H9 (cell line): ENCODE measurements around the gene PAX6. TPM values are rescaled to one million over a fixed set of nuclear protein-coding genes. Genes with fewer than 3 reads are reported as not detected.

ENCODE experiments used
- DNase-seq: peaks from one replicate; pipeline ENCODE4 v3.0.0-alpha.2; 2017
- H2AFZ ChIP-seq: one replicate; pipeline ENCODE4 v1.6.1; 2013; ENCODE audit warnings: mild to moderate bottlenecking, low read length, control low read depth, moderate library complexity
- H2AK5ac ChIP-seq: 2 replicates; pipeline ENCODE4 v1.6.1; 2013; ENCODE audit warnings: low read length, control low read depth, mixed read lengths; ENCODE audit not compliant: insufficient read length
- H2BK120ac ChIP-seq: one replicate; pipeline ENCODE4 v1.6.1; 2013; ENCODE audit warnings: low read depth, mild to moderate bottlenecking, low read length, control low read depth, inconsistent platforms; ENCODE audit not compliant: poor library complexity, severe bottlenecking
- H2BK12ac ChIP-seq: 2 replicates; pipeline ENCODE4 v1.6.1; 2013; ENCODE audit warnings: low read length, control low read depth, mixed read lengths, low read depth; ENCODE audit not compliant: insufficient read length
- H2BK15ac ChIP-seq: 2 replicates; pipeline ENCODE4 v1.6.1; 2013; ENCODE audit warnings: low read depth, low read length, control low read depth
- H2BK20ac ChIP-seq: one replicate; pipeline ENCODE4 v1.6.1; 2013; ENCODE audit warnings: low read depth, mild to moderate bottlenecking, low read length, control low read depth, inconsistent platforms; ENCODE audit not compliant: poor library complexity, severe bottlenecking
- H2BK5ac ChIP-seq: 2 replicates; pipeline ENCODE4 v1.6.1; 2013; ENCODE audit warnings: low read length, control low read depth, mixed read lengths; ENCODE audit not compliant: insufficient read length
- H3K14ac ChIP-seq: 2 replicates; pipeline ENCODE4 v1.6.1; 2013; ENCODE audit warnings: low read length, control low read depth; ENCODE audit not compliant: insufficient read depth
- H3K18ac ChIP-seq: 2 replicates; pipeline ENCODE4 v1.6.1; 2013; ENCODE audit warnings: low read depth, mild to moderate bottlenecking, mixed read lengths, low read length, control low read depth; ENCODE audit not compliant: insufficient read length
- H3K23ac ChIP-seq: 2 replicates; pipeline ENCODE4 v1.6.1; 2013; ENCODE audit warnings: low read length, control low read depth, mixed read lengths, low read depth; ENCODE audit not compliant: insufficient read length
- H3K23me2 ChIP-seq: 2 replicates; pipeline ENCODE4 v1.6.1; 2013; ENCODE audit warnings: low read depth, mild to moderate bottlenecking, mixed read lengths, low read length, control low read depth; ENCODE audit not compliant: insufficient read length, poor library complexity, severe bottlenecking
- H3K27ac ChIP-seq: 2 replicates; pipeline ENCODE4 v1.5.1; 2013; ENCODE audit warnings: low read length, control low read depth, mixed read lengths, low read depth; ENCODE audit not compliant: insufficient read length
- H3K27me3 ChIP-seq: 2 replicates; pipeline ENCODE4 v1.6.1; 2013; ENCODE audit warnings: low read length, control low read depth, inconsistent platforms; ENCODE audit not compliant: insufficient read depth
- H3K4ac ChIP-seq: 2 replicates; pipeline ENCODE4 v1.6.1; 2013; ENCODE audit warnings: low read depth, mild to moderate bottlenecking, control low read depth, inconsistent platforms, low read length, moderate library complexity
- H3K4me1 ChIP-seq: 2 replicates; pipeline ENCODE4 v1.6.1; 2013; ENCODE audit warnings: low read length, control low read depth, inconsistent platforms; ENCODE audit not compliant: insufficient read depth
- H3K4me2 ChIP-seq: 2 replicates; pipeline ENCODE4 v1.6.1; 2013; ENCODE audit warnings: low read length, control low read depth, mixed read lengths; ENCODE audit not compliant: insufficient read length, insufficient read depth
- H3K56ac ChIP-seq: 2 replicates; pipeline ENCODE4 v1.6.1; 2013; ENCODE audit warnings: low read depth, mild to moderate bottlenecking, mixed read lengths, low read length, control low read depth; ENCODE audit not compliant: insufficient read length
- H3K79me1 ChIP-seq: 2 replicates; pipeline ENCODE4 v1.6.1; 2013; ENCODE audit warnings: low read depth, mild to moderate bottlenecking, moderate library complexity, low read length, control low read depth, inconsistent platforms; ENCODE audit not compliant: insufficient read depth, poor library complexity, severe bottlenecking
- H3K79me2 ChIP-seq: 2 replicates; pipeline ENCODE4 v1.6.1; 2013; ENCODE audit warnings: low read length, control low read depth, inconsistent platforms; ENCODE audit not compliant: insufficient read depth
- H3K9ac ChIP-seq: 2 replicates; pipeline ENCODE4 v1.6.1; 2013; ENCODE audit warnings: low read length, control low read depth, mixed read lengths; ENCODE audit not compliant: insufficient read length; ENCODE audit errors: extremely low read depth
- H3K9me3 ChIP-seq: one replicate; pipeline ENCODE4 v1.6.1; 2013; ENCODE audit warnings: low read depth, low read length, inconsistent platforms; ENCODE audit not compliant: control insufficient read depth
- H3T11ph ChIP-seq: one replicate; pipeline ENCODE4 v1.6.1; 2013; ENCODE audit warnings: mild to moderate bottlenecking, low read length, control low read depth, inconsistent platforms
- H4K20me1 ChIP-seq: one replicate; pipeline ENCODE4 v1.6.1; 2013; ENCODE audit not compliant: control insufficient read depth, insufficient read length, insufficient read depth
- H4K5ac ChIP-seq: 2 replicates; pipeline ENCODE4 v1.6.1; 2013; ENCODE audit warnings: low read depth, mild to moderate bottlenecking, mixed read lengths, low read length, control low read depth; ENCODE audit not compliant: insufficient read length
- H4K8ac ChIP-seq: replicated peaks from 2 replicates; pipeline ENCODE4 v1.6.1; 2013; ENCODE audit warnings: low read length, control low read depth, mixed read lengths, low read depth; ENCODE audit not compliant: insufficient read length
- H4K91ac ChIP-seq: 2 replicates; pipeline ENCODE4 v1.6.1; 2013; ENCODE audit warnings: low read depth, mild to moderate bottlenecking, moderate library complexity, mixed read lengths, low read length, control low read depth; ENCODE audit not compliant: insufficient read length
- H3K27ac Mint-ChIP-seq, 3 experiments: 2 replicates in 2 of 3; 3 replicates in 1 of 3; pipeline ENCODE4 v1.8.0; 2020 to 2021; ENCODE audit warnings: mixed read lengths in 3 of 3, mild to moderate bottlenecking in 1 of 3, moderate library complexity in 1 of 3
- H3K27me3 Mint-ChIP-seq: 2 replicates; pipeline ENCODE4 v1.8.0; 2021; ENCODE audit warnings: low read depth, mild to moderate bottlenecking, moderate library complexity, mixed read lengths
- H3K36me3 Mint-ChIP-seq, 3 experiments: 2 replicates in 2 of 3; 3 replicates in 1 of 3; pipeline ENCODE4 v1.8.0; 2020 to 2021; ENCODE audit warnings: low read depth in 3 of 3, mixed read lengths in 3 of 3; ENCODE audit not compliant: insufficient read depth in 1 of 3
- H3K4me1 Mint-ChIP-seq, 2 experiments: 2 replicates each; pipeline ENCODE4 v1.8.0; 2020; ENCODE audit warnings: mixed read lengths in 2 of 2
- H3K4me3 Mint-ChIP-seq, 2 experiments: 2 replicates in 1 of 2; 3 replicates in 1 of 2; pipeline ENCODE4 v1.8.0; 2020 to 2021; ENCODE audit warnings: mild to moderate bottlenecking in 2 of 2, mixed read lengths in 2 of 2, moderate library complexity in 1 of 2
- H3K9me3 Mint-ChIP-seq, 2 experiments: 2 replicates in 1 of 2; 3 replicates in 1 of 2; pipeline ENCODE4 v1.8.0; 2020; ENCODE audit warnings: mild to moderate bottlenecking in 2 of 2, mixed read lengths in 2 of 2, moderate library complexity in 1 of 2
- CTCF ChIP-seq: fragments of 200-600 bp; sonication (generic); conservative IDR thresholded peaks from 3 replicates; pipeline ENCODE4 v1.8.0; 2021; ENCODE audit warnings: antibody characterized with exemption, mild to moderate bottlenecking
- WGBS: extraction: QIAGEN DNeasy Blood & Tissue Kit; methylation state at CpG from one replicate; pipeline ENCODE4 v1.1.7; 2013; ENCODE audit warnings: missing lambda C conversion rate, low lambda C conversion rate, mixed read lengths; ENCODE audit not compliant: insufficient read length; ENCODE audit errors: extremely low coverage; 5-methylcytosine and 5-hydroxymethylcytosine counted together
- total RNA-seq: library from RNA; stranded (reverse); gene quantifications from 2 replicates; pipeline ENCODE4 v1.2.1, GENCODE V29; 2021

The PAX6 gene
- total RNA-seq, 1 experiment from 2014 or later, result not detected

GRCh38 chr11:31806186-31806927 is 4.8 kb downstream of the PAX6 start:
- H2BK12ac ChIP-seq, result no peak overlapping the region
- peak overlapping the region in 1 of 2 experiments; percentile 72; a peak in 3 of 5 replicates for H3K4me3 Mint-ChIP-seq
- H2BK15ac ChIP-seq, result no peak overlapping the region
- H3K4ac ChIP-seq, result no peak overlapping the region
- H2AK5ac ChIP-seq, result no peak overlapping the region
- H4K8ac ChIP-seq, result no peak overlapping the region
- H4K91ac ChIP-seq, result no peak overlapping the region
- no peak for TF ChIP-seq CTCF
- H2BK20ac ChIP-seq, result no peak overlapping the region
- H3K4me1 ChIP-seq, result no peaks in the 10 kb centered on the region
- H4K20me1 ChIP-seq, result no peaks in the 10 kb centered on the region
- peaks cover 30% of the 10 kb centered on the region for H3K23me2 ChIP-seq
- no peaks in the 10 kb centered on the region for H3K36me3 Mint-ChIP-seq
- peaks cover 89% of the 10 kb centered on the region for H3K27me3 ChIP-seq
- no peak overlapping the region for H3K14ac ChIP-seq
- H3K79me2 ChIP-seq, result no peaks in the 10 kb centered on the region
- peaks cover 41 to 70% of the 10 kb centered on the region in 2 experiments for H3K4me1 Mint-ChIP-seq
- no peak overlapping the region for H3K27ac ChIP-seq
- no peaks in the 10 kb centered on the region for H3K9me3 ChIP-seq
- H3K56ac ChIP-seq, result no peak overlapping the region
- no peak overlapping the region for H4K5ac ChIP-seq
- no peak overlapping the region for H2AFZ ChIP-seq
- no peak overlapping the region for H3T11ph ChIP-seq
- H3K18ac ChIP-seq, result no peak overlapping the region
- no CpG with 5 or more reads among the region's 36 CpGs for WGBS
- H2BK5ac ChIP-seq, result no peak overlapping the region
- no peak overlapping the region for H3K9ac ChIP-seq
- H2BK120ac ChIP-seq, result no peak overlapping the region
- H3K27me3 Mint-ChIP-seq, result peaks cover 100% of the 10 kb centered on the region
- H3K9me3 Mint-ChIP-seq, result peaks cover 3% of the 10 kb centered on the region in 2 experiments; a peak in 4 of 5 replicates
- H3K27ac Mint-ChIP-seq, result no peak overlapping the region
- H3K23ac ChIP-seq, result no peak overlapping the region
- H3K4me2 ChIP-seq, result peak overlapping the region; percentile 55
- H3K79me1 ChIP-seq, result no peaks in the 10 kb centered on the region
- DNase-seq, result peak; percentile 39
